ENCODE data around the gene ZNF445.

DNA sequence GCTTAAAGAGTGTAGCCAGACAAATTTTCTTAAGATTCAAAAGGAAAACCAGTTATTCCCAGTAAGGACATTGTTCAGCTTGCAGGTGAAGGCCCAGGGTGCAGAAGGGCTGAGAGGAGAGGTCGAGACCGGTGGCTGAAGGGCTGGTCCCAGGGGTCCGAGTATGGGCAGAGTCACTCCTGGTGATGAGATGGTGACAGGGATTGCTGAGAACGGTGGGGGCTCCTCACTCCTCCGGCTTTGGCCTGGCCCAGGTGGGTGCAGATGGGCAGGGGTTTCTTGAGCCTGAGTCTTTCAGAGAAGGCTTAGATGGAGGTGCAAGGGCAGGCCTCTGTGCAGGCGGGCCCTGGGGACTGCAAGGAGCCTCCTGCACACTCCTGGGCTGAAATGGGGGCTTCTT is 56.2 kb downstream of the ZNF445 start:
- TF ChIP-seq SNRNP70 (optimal IDR thresholded peaks at IDR 0.05; ENCODE audit: low read depth, low read length) (no peak), EZH2 (IDR thresholded peaks at IDR 0.05; ENCODE audit: borderline replicate concordance, low read depth, low read length) (no peak), ETS1 (conservative IDR thresholded peaks at IDR 0.05; ENCODE audit: control insufficient read depth, low read depth, low read length) (no peak), POLR3G (IDR thresholded peaks at IDR 0.05; ENCODE audit: extremely low read depth, insufficient read length, insufficient replicate concordance) (no peak), CTCF (IDR thresholded peaks at IDR 0.05 in 2 of 3, conservative IDR thresholded peaks at IDR 0.05 in 1 of 3; ENCODE audit: insufficient read depth in 2 of 3, low read depth in 1 of 3, low read length in 3 of 3) (no peak), SRSF9 (IDR thresholded peaks at IDR 0.05; ENCODE audit: borderline replicate concordance, low read depth, low read length) (no peak), KLF13 (tag; IDR thresholded peaks at IDR 0.05; ENCODE audit: borderline replicate concordance, low read depth) (no peak), FOXK1 (CRISPR knock-in tag; IDR thresholded peaks at IDR 0.05; ENCODE audit: borderline replicate concordance) (no peak), BRF1 (IDR thresholded peaks at IDR 0.05; ENCODE audit: borderline replicate concordance, extremely low read depth, insufficient read length) (no peak), MAFK (IDR thresholded peaks at IDR 0.05; ENCODE audit: low read length) (no peak), FOS (IDR thresholded peaks at IDR 0.05; ENCODE audit: extremely low read depth, insufficient read length) (no peak)

Measured in K562 (cell line).